Measurements from ENCODE around the gene HJURP. TPM values are rescaled to one million over a fixed set of nuclear protein-coding genes. Genes with fewer than 3 reads are reported as not detected.

The HJURP gene
- polyA plus RNA-seq, 1 of the 3 experiments (the other 2 are of a cell fraction), result 13.2 TPM

DNA sequence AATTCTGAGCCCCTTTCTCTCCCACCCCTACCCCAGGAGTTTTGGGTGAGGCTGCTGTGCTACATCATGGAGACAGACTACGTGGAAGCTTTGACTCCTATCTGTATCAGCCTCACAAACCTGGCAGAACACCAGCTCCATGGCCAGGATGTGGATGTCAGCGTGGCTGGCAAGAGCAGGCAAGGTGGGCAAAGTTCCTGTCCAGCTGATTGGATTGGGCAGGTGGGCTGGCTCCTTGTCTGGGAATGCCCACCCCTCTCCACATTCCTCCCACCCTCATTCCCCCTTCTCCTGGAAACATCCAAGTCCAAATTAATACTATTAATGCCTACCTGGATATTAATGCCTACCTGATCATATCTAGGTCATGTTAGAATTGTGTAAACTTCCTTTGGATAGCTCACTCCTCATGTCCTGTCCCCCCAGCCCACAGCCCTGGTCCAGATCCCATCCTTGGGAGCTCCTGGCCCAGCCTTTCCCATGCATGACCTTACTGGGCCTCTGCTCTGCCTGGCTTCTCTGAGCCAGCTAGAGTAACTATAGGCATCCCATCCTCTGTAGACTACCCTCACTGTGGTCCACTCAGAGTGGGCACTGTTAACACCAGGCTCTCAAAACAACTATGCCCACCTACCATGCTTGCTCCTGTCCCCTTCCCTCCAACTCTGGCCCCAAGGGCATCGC is 52.1 kb downstream of the HJURP start:
- Histone ChIP-seq H3K27me3 (ENCODE audit: insufficient read depth) (no peaks in the 10 kb centered on the region), H3K79me2 (ENCODE audit: insufficient read depth) (no peaks in the 10 kb centered on the region), H3K36me3 (replicated peaks in 1 of 2; ENCODE audit: control insufficient read depth in 1 of 2, insufficient read depth in 2 of 2, low read length in 1 of 2) (no peaks in the 10 kb centered on the region), H3K27ac (ENCODE audit: low read depth in 2 of 2, low read length in 1 of 2) (no peak overlapping the region), H3K4me1 (ENCODE audit: control insufficient read depth in 1 of 2, insufficient read depth in 2 of 2, low read depth in 1 of 2, low read length in 1 of 2) (no peaks in the 10 kb centered on the region), H3K4me3 (ENCODE audit: low read depth in 2 of 2, low read length in 1 of 2) (no peak overlapping the region), H3K4me2 (no peak overlapping the region), H2AFZ (ENCODE audit: low read depth) (no peak overlapping the region), H3K9ac (no peak overlapping the region), H3K9me3 (no peaks in the 10 kb centered on the region; the same call in 1 of the 2 replicates), H3F3A (replicated peaks; ENCODE audit: insufficient read depth) (no peaks in the 10 kb centered on the region), H3K9me2 (no peaks in the 10 kb centered on the region), H4K20me1 (ENCODE audit: insufficient read depth) (no peaks in the 10 kb centered on the region)
- no peak for DNase-seq
- 38% methylated on average over 3 of the region's 3 CpGs for WGBS (ENCODE audit: low lambda C conversion rate)
- ChIA-PET POLR2A (no interaction called here), CTCF (no interaction called here)
- no peak for TF ChIP-seq NRF1 (IDR thresholded peaks at IDR 0.05; ENCODE audit: low read depth, low read length)
- no peak for TF ChIP-seq RCOR1 (IDR thresholded peaks at IDR 0.05; ENCODE audit: low read length)
- TF ChIP-seq, protein P1, sequence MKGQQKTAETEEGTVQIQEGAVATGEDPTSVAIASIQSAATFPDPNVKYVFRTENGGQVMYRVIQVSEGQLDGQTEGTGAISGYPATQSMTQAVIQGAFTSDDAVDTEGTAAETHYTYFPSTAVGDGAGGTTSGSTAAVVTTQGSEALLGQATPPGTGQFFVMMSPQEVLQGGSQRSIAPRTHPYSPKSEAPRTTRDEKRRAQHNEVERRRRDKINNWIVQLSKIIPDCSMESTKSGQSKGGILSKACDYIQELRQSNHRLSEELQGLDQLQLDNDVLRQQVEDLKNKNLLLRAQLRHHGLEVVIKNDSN (IDR thresholded peaks at IDR 0.05; ENCODE audit: borderline replicate concordance, low read depth), result no peak
- TF ChIP-seq, protein P2, sequence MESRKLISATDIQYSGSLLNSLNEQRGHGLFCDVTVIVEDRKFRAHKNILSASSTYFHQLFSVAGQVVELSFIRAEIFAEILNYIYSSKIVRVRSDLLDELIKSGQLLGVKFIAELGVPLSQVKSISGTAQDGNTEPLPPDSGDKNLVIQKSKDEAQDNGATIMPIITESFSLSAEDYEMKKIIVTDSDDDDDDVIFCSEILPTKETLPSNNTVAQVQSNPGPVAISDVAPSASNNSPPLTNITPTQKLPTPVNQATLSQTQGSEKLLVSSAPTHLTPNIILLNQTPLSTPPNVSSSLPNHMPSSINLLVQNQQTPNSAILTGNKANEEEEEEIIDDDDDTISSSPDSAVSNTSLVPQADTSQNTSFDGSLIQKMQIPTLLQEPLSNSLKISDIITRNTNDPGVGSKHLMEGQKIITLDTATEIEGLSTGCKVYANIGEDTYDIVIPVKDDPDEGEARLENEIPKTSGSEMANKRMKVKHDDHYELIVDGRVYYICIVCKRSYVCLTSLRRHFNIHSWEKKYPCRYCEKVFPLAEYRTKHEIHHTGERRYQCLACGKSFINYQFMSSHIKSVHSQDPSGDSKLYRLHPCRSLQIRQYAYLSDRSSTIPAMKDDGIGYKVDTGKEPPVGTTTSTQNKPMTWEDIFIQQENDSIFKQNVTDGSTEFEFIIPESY (IDR thresholded peaks at IDR 0.05; ENCODE audit: borderline replicate concordance, low read depth), result no peak
- TF ChIP-seq TEAD4 (IDR thresholded peaks at IDR 0.05; ENCODE audit: borderline replicate concordance, insufficient read depth), result no peak

DNA sequence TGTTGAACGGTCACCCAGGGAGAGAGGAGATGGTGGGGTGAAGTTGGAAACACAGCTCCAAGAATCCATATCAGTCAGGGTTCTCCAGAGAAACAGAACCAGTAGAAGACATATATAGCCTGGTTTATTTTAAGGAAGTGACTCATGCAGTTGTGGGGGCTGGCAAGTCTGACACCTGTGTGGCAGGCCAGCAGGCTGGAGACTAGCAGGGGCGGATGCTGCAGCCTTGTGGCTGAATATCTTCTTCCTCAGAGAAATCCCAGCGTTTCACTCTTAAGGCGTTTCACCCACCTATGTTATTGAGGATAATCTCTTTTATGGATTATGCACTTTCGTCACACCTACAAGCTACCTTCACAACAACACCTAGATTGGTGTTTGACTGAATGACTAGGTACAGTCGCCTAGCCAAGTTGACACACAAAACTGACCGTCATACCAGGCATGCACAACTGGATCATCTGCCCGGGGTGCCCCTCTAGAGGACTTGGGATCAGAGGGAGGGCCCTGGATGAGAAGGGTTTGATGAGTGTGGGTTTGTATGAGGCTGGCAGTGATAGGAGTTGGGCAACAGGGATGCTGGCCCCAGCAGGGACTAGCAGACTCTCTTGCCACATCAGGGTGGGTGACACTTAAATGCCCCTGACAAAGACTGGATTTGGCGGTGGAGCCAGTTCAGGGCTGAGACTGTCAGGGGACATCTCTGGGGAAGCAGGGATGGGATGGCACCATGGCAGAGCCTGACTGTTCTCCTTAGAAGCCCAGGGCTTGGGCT is 52.8 kb downstream of the HJURP start:
- no peak overlapping the region for H2AFZ ChIP-seq (ENCODE audit: low read depth)
- no peaks in the 10 kb centered on the region for H4K20me1 ChIP-seq (ENCODE audit: insufficient read depth)
- DNase-seq, result no peak
- TF ChIP-seq EZH2phosphoT487 (IDR thresholded peaks at IDR 0.05; ENCODE audit: borderline replicate concordance, low read depth), result no peak
- TF ChIP-seq RCOR1 (IDR thresholded peaks at IDR 0.05; ENCODE audit: low read length), result no peak
- TF ChIP-seq, protein P2 (IDR thresholded peaks at IDR 0.05; ENCODE audit: borderline replicate concordance, low read depth), result no peak
- TF ChIP-seq RFX5 (IDR thresholded peaks at IDR 0.05; ENCODE audit: low read length), result no peak
- 0 out of 2 replicates have a peak, but pooled peaks have one; percentile 13 for TF ChIP-seq MEF2A (IDR thresholded peaks at IDR 0.05; ENCODE audit: borderline replicate concordance, low read depth)
- ChIA-PET CTCF (no interaction called here), POLR2A (no interaction called here)
- no peaks in the 10 kb centered on the region for H3K36me3 ChIP-seq (replicated peaks in 1 of 2; ENCODE audit: control insufficient read depth in 1 of 2, insufficient read depth in 2 of 2, low read length in 1 of 2)
- no peak overlapping the region for H3K4me3 ChIP-seq (ENCODE audit: low read depth in 2 of 2, low read length in 1 of 2)
- H3K79me2 ChIP-seq (ENCODE audit: insufficient read depth), result no peaks in the 10 kb centered on the region
- H3K9me3 ChIP-seq, result no peaks in the 10 kb centered on the region; the same call in 1 of the 2 replicates
- H3K9me2 ChIP-seq, result no peaks in the 10 kb centered on the region
- H3K27ac ChIP-seq (ENCODE audit: low read depth in 2 of 2, low read length in 1 of 2), result no peak overlapping the region
- no peak overlapping the region for H3K9ac ChIP-seq
- no peaks in the 10 kb centered on the region for H3K4me1 ChIP-seq (ENCODE audit: control insufficient read depth in 1 of 2, insufficient read depth in 2 of 2, low read depth in 1 of 2, low read length in 1 of 2)
- no peaks in the 10 kb centered on the region for H3F3A ChIP-seq (replicated peaks; ENCODE audit: insufficient read depth)
- no peak overlapping the region for H3K4me2 ChIP-seq
- 71% methylated on average over 6 of the region's 9 CpGs for WGBS (ENCODE audit: low lambda C conversion rate)
- H3K27me3 ChIP-seq (ENCODE audit: insufficient read depth), result no peaks in the 10 kb centered on the region

All from SK-N-SH (cell line).